ENCODE data around the gene PNP. TPM values are rescaled to one million over a fixed set of nuclear protein-coding genes. Genes with fewer than 3 reads are reported as not detected.

Gene PNP
- total and polyA plus RNA-seq, 2 of the 8 experiments (the other 6 are each of a cell fraction or from before 2014, with no cell fraction given), result 108 to 130 TPM

DNA sequence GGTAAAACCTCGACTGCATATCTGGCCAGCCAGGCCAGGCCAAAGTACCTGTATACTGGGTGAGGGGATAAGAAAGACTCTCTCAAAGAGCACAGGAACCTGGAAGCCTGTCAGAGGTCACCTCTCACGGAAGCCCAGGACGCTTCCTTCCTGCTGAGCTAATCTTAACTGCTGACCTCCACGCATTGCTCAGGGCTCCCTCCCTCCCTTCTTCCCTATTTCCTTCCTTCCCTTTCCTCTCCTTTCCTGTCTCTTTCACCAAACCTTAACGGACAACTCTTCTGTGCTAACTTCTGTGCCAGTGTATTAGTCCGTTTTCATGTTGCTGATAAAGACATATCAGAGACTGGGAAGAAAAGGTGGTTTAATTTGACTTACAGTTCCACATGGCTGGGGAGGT is 21.4 kb downstream of the PNP start:
- H3K14ac ChIP-seq (ENCODE audit: insufficient read length), result no peak overlapping the region
- H3K9me3 ChIP-seq (ENCODE audit: insufficient read depth in 2 of 2, low read depth in 1 of 2, low read length in 1 of 2), result peaks cover 0 to 5% of the 10 kb centered on the region in 2 experiments; a peak in 2 of 4 replicates
- no peak overlapping the region for H2AK5ac ChIP-seq (ENCODE audit: low read depth, low read length)
- H4K5ac ChIP-seq (ENCODE audit: insufficient read length, low read depth, low read length), result no peak overlapping the region
- H2BK120ac ChIP-seq (replicated peaks; ENCODE audit: low read depth, low read length), result no peak overlapping the region
- no peak overlapping the region for H2BK12ac ChIP-seq (ENCODE audit: low read depth, low read length)
- no peaks in the 10 kb centered on the region for H3K79me2 ChIP-seq (ENCODE audit: control insufficient read depth in 1 of 2, insufficient read depth in 2 of 2, low read length in 2 of 2)
- no peak overlapping the region for H3K9ac ChIP-seq (replicated peaks in 1 of 4; ENCODE audit: extremely low read depth in 1 of 4, low read depth in 3 of 4, low read length in 3 of 4)
- WGBS, 2 experiments (ENCODE audit: extremely low coverage in 1 of 2, insufficient coverage in 1 of 2, insufficient read length in 1 of 2, insufficient replicate concordance in 2 of 2, low coverage in 1 of 2, low lambda C conversion rate in 2 of 2, missing lambda C conversion rate in 1 of 2), result 73% methylated on average over 6 of the region's 6 CpGs; no CpG with 5 or more reads in 1 of the 2 experiments
- H2BK15ac ChIP-seq (ENCODE audit: low read length), result no peak overlapping the region
- H3K79me1 ChIP-seq (ENCODE audit: low read depth, low read length), result no peaks in the 10 kb centered on the region
- no peaks in the 10 kb centered on the region for H3K36me3 ChIP-seq (ENCODE audit: control insufficient read depth in 2 of 4, insufficient read depth in 4 of 4, low read length in 3 of 4)
- H3K23ac ChIP-seq (ENCODE audit: insufficient read length), result no peak overlapping the region
- H4K8ac ChIP-seq (ENCODE audit: extremely low read depth, insufficient read depth, low read length), result no peak overlapping the region
- FAIRE-seq (no peak), DNase-seq (ENCODE audit: low read depth in 1 of 2, low spot score in 2 of 2) (no peak)
- peaks cover 2% of the 10 kb centered on the region; the same call in 1 of the 2 replicates for H3K23me2 ChIP-seq (ENCODE audit: low read depth, low read length)
- no peak overlapping the region for H3K4ac ChIP-seq (replicated peaks; ENCODE audit: insufficient read length, low read depth, low read length)
- no peak overlapping the region for H3K56ac ChIP-seq (replicated peaks; ENCODE audit: insufficient read length, low read depth, low read length)
- no peak overlapping the region for H4K91ac ChIP-seq (replicated peaks; ENCODE audit: insufficient read length, low read length)
- H3K4me1 ChIP-seq (replicated peaks in 1 of 4; ENCODE audit: control insufficient read depth in 3 of 4, insufficient read depth in 4 of 4, low read length in 3 of 4), result peaks cover 0 to 7% (median 3%) of the 10 kb centered on the region in 4 experiments; a peak in 2 of 7 replicates
- H3K18ac ChIP-seq (ENCODE audit: extremely low read depth, low read length), result no peak overlapping the region
- ChIA-PET CTCF (ENCODE audit: partially characterized antibody) (interaction anchor here (0.8 to 7.5 kb wide), 2 partner anchors 15 to 116 kb away, joined by 4 to 114 read pairs; no protein-coding TSS in a partner anchor), POLR2A (ENCODE audit: partially characterized antibody) (interaction anchor here (0.9 kb wide), 1 partner anchor 21 kb away, joined by 3 read pairs; no protein-coding TSS in a partner anchor)
- no peak overlapping the region for H3K27ac ChIP-seq (ENCODE audit: low read depth, low read length)
- no peak for TF ChIP-seq TCF12 (IDR thresholded peaks at IDR 0.05; ENCODE audit: low read depth, low read length)
- TF ChIP-seq CEBPB (IDR thresholded peaks at IDR 0.05; ENCODE audit: low read depth, low read length), result no peak
- no peak for TF ChIP-seq SP2 (IDR thresholded peaks at IDR 0.05; ENCODE audit: low read length)
- TF ChIP-seq PHF8 (conservative IDR thresholded peaks at IDR 0.05; ENCODE audit: low read depth, low read length), result no peak
- no peak for TF ChIP-seq RBBP5 (IDR thresholded peaks at IDR 0.05; ENCODE audit: borderline replicate concordance, low read depth, low read length)
- no peak for TF ChIP-seq MAFK (IDR thresholded peaks at IDR 0.05; ENCODE audit: low read depth, low read length)
- no peak for TF ChIP-seq ASH2L (IDR thresholded peaks at IDR 0.05; ENCODE audit: low read length)
- no peaks in the 10 kb centered on the region for H4K20me1 ChIP-seq (replicated peaks in 1 of 2; ENCODE audit: control insufficient read depth in 1 of 2, insufficient read depth in 2 of 2, low read length in 2 of 2)
- peak overlapping the region; percentile 70 for H2AFZ ChIP-seq (ENCODE audit: low read length)
- no peak overlapping the region for H2BK20ac ChIP-seq (ENCODE audit: low read length)
- no peak overlapping the region for H3K4me3 ChIP-seq (ENCODE audit: extremely low read depth in 1 of 4, insufficient read depth in 2 of 4, low read depth in 3 of 4, low read length in 4 of 4)
- no peaks in the 10 kb centered on the region for H3K27me3 ChIP-seq (replicated peaks in 1 of 4; ENCODE audit: control insufficient read depth in 3 of 4, extremely low read depth in 1 of 4, insufficient read depth in 3 of 4, low read length in 3 of 4)
- H3K4me2 ChIP-seq (ENCODE audit: insufficient read depth in 1 of 2, low read depth in 2 of 2, low read length in 2 of 2), result no peak overlapping the region
- H2BK5ac ChIP-seq (ENCODE audit: low read depth, low read length), result no peak overlapping the region
